Retinal pigment epithelial cell (primary cell): ENCODE data around the gene TEX19.

Experiments
- DNase-seq: peaks from one replicate; pipeline ENCODE4 v3.0.0-alpha.2; 2010; ENCODE audit warnings: low read depth
- H3K4me3 ChIP-seq: 2 replicates; pipeline ENCODE4 v1.5.1; 2011; ENCODE audit warnings: mild to moderate bottlenecking, low read length, control low read depth, moderate library complexity
- TF ChIP-seq, protein P1 (sequence below): conservative IDR thresholded peaks from 2 replicates; pipeline ENCODE4 v1.5.1; 2011; ENCODE audit warnings: low read depth, low read length, control low read depth, inconsistent platforms

The TEX19 gene

GRCh38 chr17:82314727-82315605 is 44.1 kb upstream of the TEX19 start:
- H3K4me3 ChIP-seq = no peak overlapping the region
- no peak for DNase-seq
- TF ChIP-seq, protein P1, sequence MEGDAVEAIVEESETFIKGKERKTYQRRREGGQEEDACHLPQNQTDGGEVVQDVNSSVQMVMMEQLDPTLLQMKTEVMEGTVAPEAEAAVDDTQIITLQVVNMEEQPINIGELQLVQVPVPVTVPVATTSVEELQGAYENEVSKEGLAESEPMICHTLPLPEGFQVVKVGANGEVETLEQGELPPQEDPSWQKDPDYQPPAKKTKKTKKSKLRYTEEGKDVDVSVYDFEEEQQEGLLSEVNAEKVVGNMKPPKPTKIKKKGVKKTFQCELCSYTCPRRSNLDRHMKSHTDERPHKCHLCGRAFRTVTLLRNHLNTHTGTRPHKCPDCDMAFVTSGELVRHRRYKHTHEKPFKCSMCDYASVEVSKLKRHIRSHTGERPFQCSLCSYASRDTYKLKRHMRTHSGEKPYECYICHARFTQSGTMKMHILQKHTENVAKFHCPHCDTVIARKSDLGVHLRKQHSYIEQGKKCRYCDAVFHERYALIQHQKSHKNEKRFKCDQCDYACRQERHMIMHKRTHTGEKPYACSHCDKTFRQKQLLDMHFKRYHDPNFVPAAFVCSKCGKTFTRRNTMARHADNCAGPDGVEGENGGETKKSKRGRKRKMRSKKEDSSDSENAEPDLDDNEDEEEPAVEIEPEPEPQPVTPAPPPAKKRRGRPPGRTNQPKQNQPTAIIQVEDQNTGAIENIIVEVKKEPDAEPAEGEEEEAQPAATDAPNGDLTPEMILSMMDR = no peak

DNA sequence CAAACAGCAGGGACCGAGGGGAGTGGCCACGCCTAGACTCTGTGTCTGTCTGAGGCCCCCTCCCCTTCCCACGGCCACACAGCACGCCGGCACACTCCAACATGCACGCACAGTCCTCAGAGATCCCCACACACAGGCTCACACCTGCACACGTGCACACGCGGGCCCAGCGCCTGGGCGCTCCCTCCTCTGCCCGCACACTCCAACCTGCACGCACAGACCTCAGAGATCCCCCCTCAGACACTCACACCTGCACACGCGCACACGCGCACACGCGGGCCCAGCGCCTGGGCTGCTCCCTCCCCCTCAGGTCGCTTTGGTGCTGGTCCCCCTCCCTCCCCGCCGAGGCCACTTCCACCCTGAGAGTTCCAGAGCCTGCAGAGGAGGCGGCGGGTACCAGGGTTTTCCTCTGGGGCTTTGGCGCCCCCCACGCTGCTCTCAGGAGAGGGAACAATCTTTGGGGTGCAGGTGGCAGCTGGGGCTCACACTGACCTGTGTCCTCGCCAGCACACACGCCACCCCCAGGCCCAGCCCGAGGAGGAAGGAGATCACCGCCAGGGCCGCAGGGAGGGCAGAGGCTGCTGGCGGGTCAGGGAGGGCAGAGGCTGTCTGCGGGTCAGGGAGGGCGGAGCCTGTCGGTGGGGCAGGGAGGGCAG is 43.2 kb upstream of the TEX19 start:
- DNase-seq = no peak
- H3K4me3 ChIP-seq = no peak overlapping the region
- TF ChIP-seq, protein P1 = no peak

DNA sequence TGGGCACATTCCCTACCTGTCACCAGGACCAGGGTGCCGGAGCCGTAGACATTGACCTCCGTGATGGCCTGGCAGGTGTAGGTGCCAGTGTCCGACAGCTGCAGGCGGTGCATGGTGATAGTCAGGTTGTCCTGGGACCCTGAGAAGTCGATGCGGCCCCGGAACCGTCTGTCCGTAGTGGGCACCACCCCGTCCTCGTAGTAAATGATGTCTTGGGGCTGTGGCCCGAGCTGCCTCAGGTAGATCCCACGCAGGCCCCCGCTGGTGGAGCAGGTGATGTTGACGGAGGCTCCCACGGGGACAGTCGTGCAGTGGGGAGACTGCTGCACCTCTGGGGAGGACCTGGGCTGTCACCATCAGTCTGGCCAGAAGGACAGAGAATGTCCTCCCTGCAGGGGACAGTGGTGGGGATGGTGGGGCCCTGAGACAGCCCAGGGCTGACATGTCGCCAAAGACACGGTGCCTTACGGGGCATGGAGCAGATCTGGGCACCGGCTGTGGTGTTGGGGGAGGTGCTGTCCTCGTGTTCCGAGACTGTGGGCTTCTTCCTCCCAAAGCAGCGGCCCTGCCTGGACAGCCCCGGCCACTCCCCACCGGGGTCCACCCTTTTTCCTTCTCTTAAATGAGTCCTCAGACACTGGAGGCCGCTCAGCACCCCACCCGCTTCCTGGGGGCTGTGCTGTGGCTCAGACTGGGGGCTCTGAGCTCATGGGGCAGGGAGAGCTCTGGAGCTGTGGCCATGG is 42.2 kb upstream of the TEX19 start:
- TF ChIP-seq, protein P1 = no peak
- H3K4me3 ChIP-seq = no peak overlapping the region
- DNase-seq = no peak

DNA sequence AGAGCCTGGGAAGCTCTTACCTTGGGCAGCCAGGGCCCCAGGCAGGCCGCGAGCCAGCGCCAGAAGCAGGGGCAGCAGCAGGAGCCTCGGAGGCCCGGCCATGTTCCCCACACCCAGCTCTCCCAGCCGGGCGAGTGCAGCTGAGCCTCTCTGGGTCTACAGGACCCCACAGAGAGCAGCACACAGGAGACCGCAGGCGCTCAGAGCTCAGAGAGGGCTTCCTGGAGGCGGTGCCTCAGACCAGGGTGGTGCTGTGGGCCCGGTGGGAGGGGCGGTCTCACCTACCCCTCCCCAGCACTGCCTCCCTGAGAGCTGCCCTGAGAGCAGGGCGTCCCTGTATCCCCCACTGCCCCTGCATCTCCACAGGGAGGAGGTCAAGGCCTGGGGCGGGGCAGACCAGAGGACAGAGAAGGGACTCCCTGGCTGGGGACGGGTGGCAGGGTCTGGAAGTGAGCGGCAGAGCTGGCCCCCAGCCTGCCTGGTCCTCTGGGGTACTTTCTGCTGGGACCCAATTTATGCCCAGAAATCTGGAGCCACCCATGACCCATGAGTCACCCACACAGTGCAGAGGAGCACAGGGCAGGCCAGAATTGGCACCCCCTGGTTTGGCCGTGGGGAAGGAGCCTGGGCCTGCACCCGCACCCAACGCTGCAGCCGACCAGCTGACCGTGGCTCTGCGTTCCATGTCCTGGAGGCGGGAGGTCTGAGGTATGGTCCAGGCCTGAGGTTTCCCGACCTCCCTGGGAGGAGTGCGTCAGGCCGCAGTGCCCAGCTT is 41.5 kb upstream of the TEX19 start, which contains the start of gene CD7:
Gene CD7 (minus strand): TSS at position 215 of the 775 bp plus-strand sequence. CDS start 113 bp downstream, at position 102.
- no peak within 1 kb of the TSS for H3K4me3 ChIP-seq

DNA sequence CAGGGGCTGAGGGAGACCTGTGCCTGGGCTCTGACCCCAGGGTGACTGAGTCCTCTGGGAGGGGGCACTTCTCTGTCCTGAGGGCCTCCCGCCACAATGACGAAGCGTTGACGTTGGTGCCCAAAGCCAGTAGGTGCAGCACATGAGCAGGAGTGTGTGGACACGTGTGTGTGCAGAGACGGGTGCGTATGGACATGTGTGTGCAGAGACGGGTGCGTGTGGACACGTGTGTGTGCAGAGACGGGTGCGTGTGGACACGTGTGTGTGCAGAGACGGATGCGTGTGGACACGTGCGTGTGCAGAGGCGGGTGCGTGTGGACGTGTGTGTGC is 40.9 kb upstream of the TEX19 start:
- no peak for DNase-seq
- H3K4me3 ChIP-seq = no peak overlapping the region
- TF ChIP-seq, protein P1 = no peak

More for the DNA sequence above, 41.5 kb upstream of the TEX19 start, which contains the start of gene CD7:
- TF ChIP-seq, protein P1 = no peak
- no peak for DNase-seq

DNA sequence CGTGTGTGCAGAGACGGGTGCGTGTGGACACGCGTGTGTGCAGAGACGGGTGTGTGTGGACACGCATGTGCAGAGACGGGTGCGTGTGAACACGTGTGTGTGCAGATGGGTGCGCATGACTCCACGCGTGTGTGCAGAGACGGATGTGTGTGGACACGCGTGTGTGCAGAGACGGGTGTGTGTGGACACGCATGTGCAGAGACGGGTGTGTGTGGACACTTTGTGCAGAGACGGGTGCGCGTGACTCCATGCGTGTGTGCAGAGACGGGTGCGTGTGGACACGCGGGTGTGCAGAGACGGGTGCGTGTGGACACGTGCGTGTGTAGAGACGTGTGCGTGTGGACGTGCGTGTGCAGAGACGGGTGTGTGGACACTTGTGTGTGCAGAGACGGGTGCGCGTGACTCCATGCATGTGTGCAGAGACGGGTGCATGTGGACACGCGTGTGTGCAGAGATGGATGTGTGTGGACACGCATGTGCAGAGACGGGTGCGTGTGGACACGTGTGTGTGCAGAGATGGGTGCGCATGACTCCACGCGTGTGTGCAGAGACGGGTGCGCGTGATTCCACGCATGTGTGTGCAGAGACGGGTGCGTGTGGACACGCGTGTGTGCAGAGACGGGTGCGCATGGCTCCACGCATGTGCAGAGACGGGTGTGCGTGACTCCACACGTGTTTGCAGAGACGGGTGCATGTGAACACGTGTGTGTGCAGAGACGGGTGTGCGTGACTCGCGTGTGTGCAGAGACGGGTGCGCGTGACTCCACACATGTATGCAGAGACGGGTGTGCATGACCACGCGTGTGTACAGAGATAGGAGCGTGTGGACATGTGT is 40.1 kb upstream of the TEX19 start:
- no peak overlapping the region for H3K4me3 ChIP-seq
- no peak for DNase-seq
- TF ChIP-seq, protein P1 = no peak
